HG03469 (cell line): ENCODE data around the gene ARL8A.
"Not testable (repeated sequence)": the region's sequence is repeated elsewhere in the genome, so short reads cannot be mapped to it uniquely, and the experiment has no call there.

ENCODE experiments used
- ATAC-seq: cut with Tn5 transposase; IDR thresholded peaks from one replicate; pipeline ENCODE4 v1.9.1; 2021; ENCODE audit warnings: mild to moderate bottlenecking, moderate library complexity, moderate number of reproducible peaks; ENCODE audit not compliant: unreplicated experiment

ARL8A gene

GRCh38 chr1:202144402-202145067, at the start of gene ARL8A:
ARL8A (minus strand) TSS chr1:202144737; CDS start chr1:202144572, 165 bp downstream.
- ATAC-seq: no peak

DNA sequence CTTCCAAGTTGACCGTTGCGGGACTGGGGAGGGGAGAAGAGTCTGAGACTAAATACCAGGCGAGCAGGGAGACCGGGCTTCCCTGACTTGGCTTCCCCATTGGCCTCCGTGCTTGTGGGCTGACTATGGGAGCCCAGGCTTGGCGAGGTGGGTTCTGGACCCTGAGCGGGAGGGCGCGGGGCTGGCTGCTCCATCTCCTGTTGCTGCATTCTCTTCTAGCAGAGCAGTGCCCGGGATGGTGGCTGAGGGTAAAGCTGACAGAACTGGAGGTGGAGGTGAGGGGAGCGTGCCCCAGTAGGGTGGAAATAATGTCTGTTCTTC, 49.8 kb upstream of the ARL8A start:
- ATAC-seq: no peak

DNA sequence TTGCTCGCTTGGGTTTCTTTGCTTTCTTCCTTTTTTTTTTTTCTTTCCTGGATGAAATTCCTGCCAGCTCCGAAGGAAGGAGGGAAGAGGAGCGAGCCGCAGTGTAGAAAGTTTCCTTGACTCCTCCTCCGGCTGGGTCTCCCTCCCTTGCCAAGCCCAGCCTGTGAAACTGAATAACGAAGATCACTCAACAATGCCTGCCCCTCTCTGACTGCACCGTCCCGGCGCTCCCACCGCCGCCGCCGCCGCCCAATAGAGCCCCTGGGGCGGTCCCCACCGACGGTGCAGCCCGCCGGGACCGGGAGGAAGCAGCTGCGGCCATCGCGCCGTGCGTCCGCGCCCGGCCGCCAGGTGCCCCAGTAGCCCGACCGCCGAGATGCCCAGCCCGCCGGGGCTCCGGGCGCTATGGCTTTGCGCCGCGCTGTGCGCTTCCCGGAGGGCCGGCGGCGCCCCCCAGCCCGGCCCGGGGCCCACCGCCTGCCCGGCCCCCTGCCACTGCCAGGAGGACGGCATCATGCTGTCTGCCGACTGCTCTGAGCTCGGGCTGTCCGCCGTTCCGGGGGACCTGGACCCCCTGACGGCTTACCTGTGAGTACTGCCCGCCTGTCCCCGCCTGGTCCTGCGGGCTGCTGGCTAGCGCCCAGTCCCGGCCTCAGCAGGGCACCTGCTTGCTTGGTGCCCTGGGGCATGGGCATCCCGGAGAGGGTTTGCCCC, 49.2 kb upstream of the ARL8A start, which contains the start of gene LGR6:
TSS of gene LGR6 (plus strand) at position 186 of the 714 bp plus-strand sequence. CDS start at position 377, 191 bp downstream.
- no peak for ATAC-seq

GRCh38 chr1:202192770-202193613, 48.5 kb upstream of the ARL8A start:
- no peak for ATAC-seq

DNA sequence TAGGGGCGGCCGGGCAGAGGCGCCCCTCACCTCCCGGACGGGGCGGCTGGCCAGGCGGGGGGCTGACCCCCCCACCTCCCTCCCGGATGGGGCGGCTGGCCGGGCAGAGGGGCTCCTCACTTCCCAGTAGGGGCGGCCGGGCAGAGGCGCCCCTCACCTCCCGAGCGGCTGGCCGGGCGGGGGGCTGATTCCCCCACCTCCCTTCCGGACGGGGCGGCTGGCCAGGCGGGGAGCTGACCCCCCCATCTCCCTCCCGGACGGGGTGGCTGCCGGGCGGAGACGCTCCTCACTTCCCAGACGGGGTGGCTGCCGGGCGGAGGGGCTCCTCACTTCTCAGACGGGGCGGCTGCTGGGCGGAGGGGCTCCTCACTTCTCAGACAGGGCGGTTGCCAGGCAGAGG, 46.9 kb upstream of the ARL8A start:
- ATAC-seq: not testable (repeated sequence)

DNA sequence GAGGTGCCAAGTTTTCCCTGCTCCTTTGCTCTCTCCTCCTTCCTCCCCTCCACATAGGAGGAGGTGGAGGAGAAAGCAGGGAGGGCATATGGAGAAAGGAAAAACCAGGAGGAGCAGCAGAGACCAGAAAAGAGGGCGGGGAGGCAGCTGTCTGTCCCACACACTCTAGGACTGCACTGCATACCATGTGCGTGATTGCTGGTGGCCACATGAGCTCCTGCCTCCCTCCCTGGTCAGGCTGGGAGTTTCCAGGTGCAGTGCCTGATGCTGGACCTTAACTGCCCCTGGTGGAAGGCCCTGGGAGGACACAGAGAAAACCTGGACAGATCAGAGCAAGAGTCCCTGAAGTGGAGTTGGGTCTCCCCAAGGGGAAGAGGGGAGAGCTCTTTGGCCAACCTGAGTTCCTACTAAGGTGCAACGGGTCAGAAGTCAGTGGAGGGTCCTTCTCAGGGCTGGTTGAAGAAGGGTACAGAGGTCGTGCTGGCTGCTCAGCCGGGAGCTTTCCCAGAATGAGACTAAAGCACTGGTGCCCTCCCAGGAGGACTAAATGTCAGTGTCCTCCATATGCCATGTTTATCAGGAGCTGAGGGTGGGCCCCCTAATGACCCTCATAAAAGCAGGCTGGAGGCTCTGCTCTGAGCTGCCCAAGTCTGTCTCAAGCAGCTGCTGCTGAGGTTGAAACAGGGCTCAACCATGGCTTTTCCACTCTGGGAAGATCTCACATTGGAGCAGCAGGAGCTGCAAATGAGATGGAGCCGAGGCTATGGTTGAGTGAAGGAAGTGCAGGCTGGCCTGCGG, 45.6 kb upstream of the ARL8A start:
- ATAC-seq: no peak

- no peak for ATAC-seq
These were observed 44.7 kb upstream of the ARL8A start for GRCh38 chr1:202189001-202189790.

GRCh38 chr1:202187697-202188407, 43.3 kb upstream of the ARL8A start:
- ATAC-seq: no peak

- no peak for ATAC-seq
These were observed 42.6 kb upstream of the ARL8A start for GRCh38 chr1:202187041-202187671.

- no peak for ATAC-seq
These were observed 41.8 kb upstream of the ARL8A start for GRCh38 chr1:202186327-202186726.

DNA sequence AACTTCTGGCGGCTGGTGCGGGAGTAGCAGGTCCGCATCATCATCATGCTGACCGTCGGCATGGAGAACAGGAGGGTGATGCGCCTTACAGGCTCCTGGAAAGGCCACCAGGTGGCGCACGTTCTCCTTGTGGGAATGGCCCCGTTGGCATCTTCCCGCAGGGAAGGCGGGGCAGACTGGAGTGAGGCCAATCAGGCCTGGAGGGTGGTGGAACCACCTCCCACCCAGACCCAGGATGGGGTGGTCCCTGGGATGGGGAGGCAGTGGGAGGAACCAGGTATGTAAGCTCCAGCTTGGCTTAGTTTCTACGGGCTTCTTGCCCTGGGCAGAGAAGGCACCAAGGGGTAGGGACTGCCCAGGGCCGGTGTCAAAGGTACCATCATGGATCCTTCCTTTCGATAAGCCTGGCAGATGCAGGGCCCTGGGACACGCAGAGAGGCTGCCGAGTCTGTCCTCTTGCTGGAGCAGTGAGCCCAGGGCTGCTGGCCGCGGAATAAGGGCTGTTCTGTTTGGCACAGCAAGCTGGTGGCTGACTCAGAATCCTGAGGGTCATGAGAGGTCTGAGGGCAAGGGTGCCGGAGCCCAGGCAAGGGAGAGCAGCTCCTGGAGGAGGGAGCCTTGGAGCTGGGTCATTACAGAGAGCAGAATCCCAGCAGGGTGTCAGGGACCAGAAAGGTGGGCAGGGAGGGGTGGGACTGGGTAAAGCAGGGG, 40.4 kb upstream of the ARL8A start:
- no peak for ATAC-seq

- no peak for ATAC-seq
These were observed 37.7 kb upstream of the ARL8A start for GRCh38 chr1:202182040-202182877.

DNA sequence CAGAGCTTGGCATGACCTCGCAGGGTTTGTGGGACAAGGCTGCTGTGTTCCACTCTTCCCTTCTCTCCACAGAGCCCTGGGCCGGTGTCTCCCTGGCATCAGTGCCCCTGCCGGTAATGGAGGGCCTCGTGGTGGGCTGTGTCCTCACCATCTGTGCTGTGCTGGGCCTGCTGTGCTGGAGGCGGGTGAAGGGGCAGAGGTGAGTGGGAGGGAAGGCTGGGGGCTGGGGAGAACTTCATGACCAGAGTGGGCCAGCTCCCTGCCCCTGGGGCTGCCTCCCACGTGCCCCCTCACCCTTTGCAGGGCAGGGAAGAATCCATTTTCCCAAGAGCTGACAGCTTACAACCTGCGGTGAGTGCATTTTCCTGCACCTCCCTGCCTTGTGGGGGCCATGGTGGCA, 37.0 kb upstream of the ARL8A start:
- no peak for ATAC-seq

GRCh38 chr1:202180751-202181139, 36.2 kb upstream of the ARL8A start:
- ATAC-seq: not testable (repeated sequence)

DNA sequence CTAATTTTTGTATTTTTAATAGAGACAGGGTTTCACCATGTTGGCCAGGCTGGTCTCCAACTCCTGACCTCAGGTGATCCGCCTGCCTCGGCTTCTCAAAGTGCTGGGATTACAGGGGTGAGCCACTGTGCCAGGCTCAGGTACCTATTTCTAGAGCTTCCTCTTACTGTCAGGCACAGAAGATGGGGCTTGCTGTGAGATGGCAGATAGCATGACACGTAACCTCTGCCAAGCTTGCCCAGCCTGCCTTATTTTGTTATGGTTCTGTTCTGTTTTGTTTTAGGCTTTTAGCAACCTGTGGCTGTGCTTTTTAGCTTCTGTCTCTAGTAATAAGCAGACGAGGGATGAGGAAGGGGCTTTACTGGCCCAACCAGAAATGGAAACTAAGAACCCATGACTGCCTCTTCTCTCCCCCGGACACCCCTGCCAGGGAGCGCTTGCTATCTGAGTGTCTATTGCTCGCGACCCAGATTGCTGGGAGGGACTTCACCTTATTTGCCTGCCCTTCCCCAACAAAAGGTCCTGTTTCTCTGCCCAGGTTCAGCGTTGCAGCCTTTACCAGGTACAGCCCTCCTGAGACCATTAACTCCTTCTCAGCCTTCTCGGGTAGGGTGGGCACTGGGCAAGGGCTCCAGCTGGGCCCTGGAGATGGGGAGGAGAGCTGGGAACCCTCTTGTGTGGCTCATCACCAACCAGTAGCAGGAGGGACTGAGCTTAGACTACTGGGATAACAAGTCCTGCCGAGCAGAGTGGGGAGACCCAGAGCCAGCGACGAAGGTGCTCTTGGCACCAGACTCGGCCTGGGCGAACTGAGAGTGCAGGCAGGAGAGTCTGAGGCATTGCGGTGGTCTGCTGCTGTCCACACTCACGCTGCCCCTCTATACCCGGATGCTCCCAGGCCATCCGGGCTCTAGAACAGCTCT, 35.6 kb upstream of the ARL8A start:
- no peak for ATAC-seq
